Measurements from ENCODE around the gene IL11.

IL11 gene

DNA sequence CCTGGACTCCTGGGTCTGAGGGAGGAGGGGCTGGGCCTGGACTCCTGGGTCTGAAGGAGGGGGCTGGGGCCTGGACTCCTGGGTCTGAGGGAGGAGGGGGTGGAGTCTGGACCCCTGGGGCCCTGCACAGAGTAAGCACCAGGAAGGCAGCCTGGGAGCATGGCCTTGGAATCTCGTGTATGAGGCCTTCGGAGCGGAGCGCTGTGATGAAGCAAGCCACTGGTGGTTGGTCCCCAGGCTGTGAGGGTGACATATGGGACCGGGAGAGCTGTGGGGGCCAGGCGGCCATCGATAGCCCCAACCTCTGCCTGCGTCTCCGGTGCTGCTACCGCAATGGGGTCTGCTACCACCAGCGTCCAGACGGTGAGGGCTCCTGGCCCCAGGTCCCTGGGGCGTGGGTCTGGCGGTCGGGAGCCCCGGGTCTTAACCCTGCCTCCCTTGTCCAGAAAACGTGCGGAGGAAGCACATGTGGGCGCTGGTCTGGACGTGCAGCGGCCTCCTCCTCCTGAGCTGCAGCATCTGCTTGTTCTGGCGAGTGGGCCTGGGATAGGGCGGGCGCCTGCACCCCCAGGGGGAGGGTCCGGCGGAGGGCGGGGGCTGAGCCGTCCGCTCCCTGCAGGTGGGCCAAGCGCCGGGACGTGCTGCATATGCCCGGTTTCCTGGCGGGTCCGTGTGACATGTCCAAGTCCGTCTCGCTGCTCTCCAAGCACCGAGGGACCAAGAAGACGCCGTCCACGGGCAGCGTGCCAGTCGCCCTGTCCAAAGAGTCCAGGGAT, 7.3 kb upstream of the IL11 start:
- no peak overlapping the region for H3K4me3 ChIP-seq (ENCODE audit: control insufficient read depth, low read depth, low read length)
- TF ChIP-seq, protein P1, sequence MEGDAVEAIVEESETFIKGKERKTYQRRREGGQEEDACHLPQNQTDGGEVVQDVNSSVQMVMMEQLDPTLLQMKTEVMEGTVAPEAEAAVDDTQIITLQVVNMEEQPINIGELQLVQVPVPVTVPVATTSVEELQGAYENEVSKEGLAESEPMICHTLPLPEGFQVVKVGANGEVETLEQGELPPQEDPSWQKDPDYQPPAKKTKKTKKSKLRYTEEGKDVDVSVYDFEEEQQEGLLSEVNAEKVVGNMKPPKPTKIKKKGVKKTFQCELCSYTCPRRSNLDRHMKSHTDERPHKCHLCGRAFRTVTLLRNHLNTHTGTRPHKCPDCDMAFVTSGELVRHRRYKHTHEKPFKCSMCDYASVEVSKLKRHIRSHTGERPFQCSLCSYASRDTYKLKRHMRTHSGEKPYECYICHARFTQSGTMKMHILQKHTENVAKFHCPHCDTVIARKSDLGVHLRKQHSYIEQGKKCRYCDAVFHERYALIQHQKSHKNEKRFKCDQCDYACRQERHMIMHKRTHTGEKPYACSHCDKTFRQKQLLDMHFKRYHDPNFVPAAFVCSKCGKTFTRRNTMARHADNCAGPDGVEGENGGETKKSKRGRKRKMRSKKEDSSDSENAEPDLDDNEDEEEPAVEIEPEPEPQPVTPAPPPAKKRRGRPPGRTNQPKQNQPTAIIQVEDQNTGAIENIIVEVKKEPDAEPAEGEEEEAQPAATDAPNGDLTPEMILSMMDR (conservative IDR thresholded peaks at IDR 0.05; ENCODE audit: control insufficient read depth, insufficient read depth, low read depth, low read length): no peak
- DNase-seq (ENCODE audit: low read depth): no peak

DNA sequence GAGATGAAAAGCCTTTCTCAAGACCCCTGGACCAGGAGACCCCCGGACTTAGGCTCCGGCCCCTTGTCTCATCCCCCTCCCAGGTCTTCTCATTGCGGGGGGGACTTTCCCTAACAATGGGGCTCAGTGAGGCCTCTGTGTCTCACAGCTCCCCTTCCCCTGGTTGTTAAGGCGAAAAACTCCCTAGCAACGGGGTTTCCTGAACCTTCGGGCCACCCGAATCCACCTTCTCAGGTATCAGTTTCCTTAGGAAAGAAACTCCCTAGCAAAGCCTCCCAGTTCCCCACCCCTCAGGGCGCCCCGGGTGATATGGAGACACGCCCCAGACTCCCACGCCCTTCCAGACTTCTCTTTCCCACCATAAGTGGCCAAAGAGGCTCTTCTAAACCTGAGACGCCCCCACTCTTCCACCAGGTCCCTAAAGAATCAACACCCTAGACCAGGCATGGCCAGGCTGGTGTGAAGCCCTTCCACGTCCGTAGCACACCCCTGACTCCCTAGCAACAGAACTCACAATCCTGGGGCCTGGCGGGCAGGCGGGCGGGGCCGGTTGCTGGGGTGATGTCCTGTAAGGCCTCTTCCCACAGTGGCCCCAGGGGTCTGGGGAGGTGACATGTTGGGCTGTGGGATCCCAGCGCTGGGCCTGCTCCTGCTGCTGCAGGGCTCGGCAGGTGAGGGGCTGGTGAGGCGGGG, 6.1 kb upstream of the IL11 start, which contains the start of gene TMEM190:
Gene TMEM190 (plus strand): TSS at position 586 of the 693 bp plus-strand sequence. CDS start 28 bp downstream, at position 614.
- H3K4me3 ChIP-seq (ENCODE audit: control insufficient read depth, low read depth, low read length): no peak within 1 kb of the TSS
- DNase-seq (ENCODE audit: low read depth): no peak
- TF ChIP-seq, protein P1 (conservative IDR thresholded peaks at IDR 0.05; ENCODE audit: control insufficient read depth, insufficient read depth, low read depth, low read length): no peak

DNA sequence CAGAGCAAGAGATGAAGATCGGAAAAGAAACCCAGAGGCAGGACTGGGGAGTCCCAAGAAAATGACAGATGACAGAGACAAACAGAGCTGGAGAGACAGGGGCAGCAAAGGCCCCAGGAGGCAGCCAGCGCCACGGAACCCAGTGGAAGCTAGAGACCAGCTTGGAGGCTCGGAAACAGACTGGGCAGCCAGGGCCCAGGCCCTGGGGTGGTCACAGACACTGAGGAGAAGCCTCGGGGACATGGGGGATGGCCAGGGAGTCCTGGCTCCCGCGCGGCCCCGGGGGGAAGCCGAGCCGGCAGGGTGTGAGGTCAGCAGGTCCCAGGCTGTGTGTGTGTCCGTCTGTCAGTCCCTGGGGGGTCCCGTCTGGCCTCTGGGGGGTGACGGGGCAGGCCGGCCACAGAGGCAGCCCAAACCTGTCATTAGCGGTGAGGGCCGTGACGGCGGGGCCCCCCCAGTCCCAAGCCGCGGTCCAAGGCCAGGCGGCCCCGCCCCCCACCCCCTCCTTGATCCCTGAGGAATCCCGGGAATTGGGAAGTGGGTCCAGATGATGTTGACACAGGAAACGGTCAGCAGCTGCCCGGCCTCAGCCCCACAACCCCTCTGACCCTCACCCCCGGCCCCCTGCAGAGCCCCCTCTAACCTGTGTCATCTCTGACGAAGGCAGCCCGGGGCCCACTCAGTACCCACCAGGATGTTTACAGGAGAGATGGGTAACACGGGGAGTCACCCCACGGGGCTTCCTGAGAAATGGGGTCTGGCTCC, 3.9 kb upstream of the IL11 start:
- peak; percentile 44 for DNase-seq (ENCODE audit: low read depth)

DNA sequence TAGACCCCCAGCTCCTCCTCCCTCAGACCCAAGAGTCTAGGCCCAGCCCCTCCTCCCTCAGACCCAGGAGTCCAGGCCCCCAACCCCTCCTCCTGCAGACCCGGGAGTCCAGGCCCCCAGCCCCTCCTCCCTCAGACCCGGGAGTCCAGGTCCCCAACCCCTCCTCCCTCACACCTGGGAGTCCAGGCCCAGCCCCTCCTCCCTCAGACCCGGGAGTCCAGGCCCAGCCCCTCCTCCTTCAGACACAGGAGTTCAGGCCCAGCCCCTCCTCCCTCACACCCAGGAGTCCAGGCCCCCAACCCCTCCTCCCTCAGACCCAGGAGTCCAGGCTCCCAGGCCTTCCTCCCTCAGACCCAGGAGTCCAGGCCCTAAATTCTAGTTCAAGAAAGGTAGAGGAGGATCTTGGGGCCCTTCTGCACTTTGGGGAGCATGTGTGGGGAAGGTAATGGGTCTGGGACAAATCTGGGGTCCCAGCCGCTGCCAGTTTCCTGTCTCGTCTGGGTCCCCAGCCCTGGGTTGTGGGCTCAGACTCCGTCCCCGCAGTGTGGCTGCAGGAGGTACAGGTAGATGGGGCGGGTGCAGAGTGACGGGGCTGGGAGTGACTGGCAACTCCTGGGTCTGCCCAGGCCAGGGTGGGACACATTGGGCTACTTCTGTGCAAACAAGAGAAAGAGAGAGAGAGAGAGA, 3.2 kb upstream of the IL11 start:
- no peak for DNase-seq (ENCODE audit: low read depth)
- no peak overlapping the region for H3K4me3 ChIP-seq (ENCODE audit: control insufficient read depth, low read depth, low read length)
- TF ChIP-seq, protein P1 (conservative IDR thresholded peaks at IDR 0.05; ENCODE audit: control insufficient read depth, insufficient read depth, low read depth, low read length): no peak

More for the DNA sequence above, 3.9 kb upstream of the IL11 start:
- no peak overlapping the region for H3K4me3 ChIP-seq (ENCODE audit: control insufficient read depth, low read depth, low read length)
- TF ChIP-seq, protein P1 (conservative IDR thresholded peaks at IDR 0.05; ENCODE audit: control insufficient read depth, insufficient read depth, low read depth, low read length): no peak

DNA sequence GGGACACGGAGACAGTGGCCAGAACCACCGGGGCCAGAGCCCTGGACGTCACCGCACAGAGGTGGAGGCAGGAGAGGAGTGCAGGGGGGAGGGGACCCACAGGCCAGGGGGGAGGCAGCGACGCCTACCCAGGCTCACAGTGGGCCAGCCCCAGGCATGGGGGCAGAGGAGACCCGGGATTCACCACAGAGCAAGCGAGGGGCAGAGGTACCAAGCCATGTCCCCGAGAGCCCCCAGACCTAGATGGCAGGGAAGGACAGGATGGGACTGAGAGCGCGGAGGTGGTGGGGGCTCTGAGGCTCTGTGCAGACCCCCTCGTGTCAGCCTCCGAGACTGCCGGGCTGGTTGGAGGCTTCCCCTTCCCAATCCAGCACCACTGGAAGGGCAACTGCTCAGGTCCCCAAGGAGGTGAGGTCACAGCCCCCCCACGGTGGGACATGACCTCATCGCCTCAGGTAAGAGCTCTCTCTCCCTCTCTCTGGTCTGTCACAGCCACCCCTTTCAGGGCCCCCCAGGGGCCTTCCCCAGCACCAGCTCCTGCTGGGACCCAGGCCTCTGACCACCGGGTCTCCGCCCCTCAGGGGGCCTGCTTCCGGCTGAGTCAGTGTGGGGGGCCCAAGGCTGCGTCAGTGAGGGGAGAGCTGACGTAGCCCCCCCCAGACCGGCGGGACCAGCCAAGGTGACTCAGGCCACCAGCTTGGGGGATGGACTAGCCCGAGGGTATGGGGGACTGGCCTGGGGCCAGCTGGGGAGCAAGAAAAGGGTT, 2.2 kb upstream of the IL11 start:
- no peak overlapping the region for H3K4me3 ChIP-seq (ENCODE audit: control insufficient read depth, low read depth, low read length)
- TF ChIP-seq, protein P1 (conservative IDR thresholded peaks at IDR 0.05; ENCODE audit: control insufficient read depth, insufficient read depth, low read depth, low read length): no peak
- DNase-seq (ENCODE audit: low read depth): peak; percentile 41
